SK-N-MC (cell line): ENCODE data around the gene PREX1.

Experiments
- DNase-seq: peaks from one replicate; pipeline ENCODE4 v3.0.0-alpha.2; 2011; ENCODE audit warnings: low read depth, low spot score
- H3K27ac ChIP-seq: fragments of 200-600 bp; sonication (generic); 2 replicates; pipeline ENCODE4 v1.5.1; 2016; ENCODE audit warnings: mixed run types
- H3K36me3 ChIP-seq: fragments of 200-600 bp; sonication (generic); 2 replicates; pipeline ENCODE4 v1.6.1; 2017; ENCODE audit warnings: antibody characterized with exemption, low read length, mixed read lengths; ENCODE audit not compliant: insufficient read depth
- H3K4me3 ChIP-seq: fragments of 200-600 bp; sonication (generic); 2 replicates; pipeline ENCODE4 v1.5.1; 2016
- H3K9ac ChIP-seq: fragments of 200-600 bp; sonication (generic); 2 replicates; pipeline ENCODE4 v1.8.0; 2017; ENCODE audit warnings: mixed run types, mixed read lengths; ENCODE audit not compliant: insufficient read length
- H3K9me3 ChIP-seq: fragments of 200-600 bp; sonication (generic); 2 replicates; pipeline ENCODE4 v1.6.1; 2017; ENCODE audit warnings: low read depth, mild to moderate bottlenecking, antibody characterized with exemption, low read length, moderate library complexity, mixed read lengths
- EZH2 ChIP-seq: fragments of 200-600 bp; sonication (generic); IDR thresholded peaks from one replicate; pipeline ENCODE4 v1.6.1; 2017; ENCODE audit warnings: antibody characterized with exemption
- FOXP2 ChIP-seq: optimal IDR thresholded peaks from 2 replicates; pipeline ENCODE3; 2011; ENCODE audit warnings: mild to moderate bottlenecking, moderate library complexity; ENCODE audit not compliant: insufficient read depth; ENCODE audit errors: extremely low read length, control extremely low read depth
- POLR2AphosphoS5 ChIP-seq: IDR thresholded peaks from 2 replicates; pipeline ENCODE4 v1.6.1; 2012; ENCODE audit warnings: mild to moderate bottlenecking, low read depth, low read length, borderline replicate concordance

The PREX1 gene

GRCh38 chr20:48644286-48644828, 183.4 kb downstream of the PREX1 start:
- TF ChIP-seq FOXP2 (no peak), POLR2AphosphoS5 (no peak), EZH2 (no peak)
- Histone ChIP-seq H3K9ac (no peak overlapping the region), H3K36me3 (peaks cover 91% of the 10 kb centered on the region), H3K9me3 (no peaks in the 10 kb centered on the region), H3K4me3 (no peak overlapping the region), H3K27ac (no peak overlapping the region)
- no peak for DNase-seq

GRCh38 chr20:48642105-48642880, 185.5 kb downstream of the PREX1 start:
- peak overlapping the region; percentile 31; the same call in 1 of the 2 replicates for H3K27ac ChIP-seq
- H3K36me3 ChIP-seq: peaks cover 91% of the 10 kb centered on the region
- no peaks in the 10 kb centered on the region for H3K9me3 ChIP-seq
- DNase-seq: no peak
- H3K4me3 ChIP-seq: no peak overlapping the region
- TF ChIP-seq POLR2AphosphoS5 (no peak), EZH2 (no peak), FOXP2 (no peak)
- no peak overlapping the region for H3K9ac ChIP-seq

GRCh38 chr20:48640871-48641270, 186.9 kb downstream of the PREX1 start:
- no peaks in the 10 kb centered on the region for H3K9me3 ChIP-seq
- TF ChIP-seq EZH2: no peak
- TF ChIP-seq FOXP2: no peak
- no peak for TF ChIP-seq POLR2AphosphoS5

GRCh38 chr20:48639899-48640298, 187.9 kb downstream of the PREX1 start:
- no peaks in the 10 kb centered on the region for H3K9me3 ChIP-seq
- H3K9ac ChIP-seq: no peak overlapping the region
- no peak overlapping the region for H3K27ac ChIP-seq
- TF ChIP-seq EZH2 (no peak), POLR2AphosphoS5 (no peak)
- H3K4me3 ChIP-seq: no peak overlapping the region
- peaks cover 85% of the 10 kb centered on the region for H3K36me3 ChIP-seq
- DNase-seq: no peak

More at GRCh38 chr20:48640871-48641270, 186.9 kb downstream of the PREX1 start:
- H3K4me3 ChIP-seq: no peak overlapping the region
- DNase-seq: no peak
- no peak overlapping the region for H3K9ac ChIP-seq
- peaks cover 92% of the 10 kb centered on the region for H3K36me3 ChIP-seq
- peak overlapping the region; percentile 46; the same call in 1 of the 2 replicates for H3K27ac ChIP-seq

GRCh38 chr20:48638546-48638945, 189.3 kb downstream of the PREX1 start:
- DNase-seq: no peak
- Histone ChIP-seq H3K9ac (no peak overlapping the region), H3K27ac (no peak overlapping the region; the same call in 1 of the 2 replicates), H3K9me3 (no peaks in the 10 kb centered on the region), H3K36me3 (peaks cover 74% of the 10 kb centered on the region), H3K4me3 (no peak overlapping the region)
- TF ChIP-seq FOXP2 (no peak), POLR2AphosphoS5 (no peak), EZH2 (no peak)

GRCh38 chr20:48637461-48637860, 190.3 kb downstream of the PREX1 start:
- Histone ChIP-seq H3K4me3 (no peak overlapping the region), H3K27ac (peak overlapping the region; percentile 79), H3K36me3 (peaks cover 73% of the 10 kb centered on the region), H3K9me3 (no peaks in the 10 kb centered on the region), H3K9ac (no peak overlapping the region)
- TF ChIP-seq POLR2AphosphoS5 (no peak), FOXP2 (no peak), EZH2 (no peak)
- no peak for DNase-seq

- H3K4me3 ChIP-seq: no peak overlapping the region
- no peaks in the 10 kb centered on the region for H3K9me3 ChIP-seq
- no peak for DNase-seq
- peak overlapping the region; percentile 79 for H3K27ac ChIP-seq
- no peak for TF ChIP-seq EZH2
- no peak for TF ChIP-seq POLR2AphosphoS5
- no peak for TF ChIP-seq FOXP2
- H3K36me3 ChIP-seq: peaks cover 76% of the 10 kb centered on the region
- H3K9ac ChIP-seq: no peak overlapping the region
Measured at GRCh38 chr20:48636301-48636700, 191.5 kb downstream of the PREX1 start.

GRCh38 chr20:48635791-48636267, 192.0 kb downstream of the PREX1 start:
- TF ChIP-seq EZH2 (no peak), POLR2AphosphoS5 (no peak), FOXP2 (no peak)
- Histone ChIP-seq H3K9me3 (no peaks in the 10 kb centered on the region), H3K4me3 (no peak overlapping the region), H3K9ac (no peak overlapping the region), H3K36me3 (peaks cover 75% of the 10 kb centered on the region), H3K27ac (peak overlapping the region; percentile 79; the same call in 1 of the 2 replicates)
- DNase-seq: no peak

GRCh38 chr20:48635361-48635760, 192.4 kb downstream of the PREX1 start:
- no peaks in the 10 kb centered on the region for H3K9me3 ChIP-seq
- no peak overlapping the region for H3K9ac ChIP-seq
- no peak for DNase-seq
- TF ChIP-seq POLR2AphosphoS5 (no peak), EZH2 (no peak), FOXP2 (no peak)
- H3K4me3 ChIP-seq: no peak overlapping the region
- peaks cover 77% of the 10 kb centered on the region for H3K36me3 ChIP-seq
- H3K27ac ChIP-seq: peak overlapping the region; percentile 50; the same call in 1 of the 2 replicates
